RCC 7860 (cell line): ENCODE results near the gene OSBP2.

Source experiments
- DNase-seq: peaks from one replicate; pipeline ENCODE4 v3.0.0-alpha.2; 2015; ENCODE audit warnings: low spot score
- FAIRE-seq: peaks from 2 replicates; lab custom pipeline; 2012; peaks lifted over from hg19 to GRCh38; lab: Jason Lieb, UNC

Gene OSBP2

GRCh38 chr22:30833322-30833721 lies 138.6 kb downstream of the OSBP2 start:
- no peak for DNase-seq
- no peak for FAIRE-seq

GRCh38 chr22:30837531-30837930 lies 142.9 kb downstream of the OSBP2 start:
- FAIRE-seq, result no peak
- DNase-seq, result no peak

GRCh38 chr22:30838111-30838510 lies 143.4 kb downstream of the OSBP2 start:
- DNase-seq, result no peak
- no peak for FAIRE-seq

- no peak for FAIRE-seq
Observed at GRCh38 chr22:30841273-30841672, 146.6 kb downstream of the OSBP2 start.

GRCh38 chr22:30843245-30843644 lies 148.6 kb downstream of the OSBP2 start:
- DNase-seq, result no peak
- FAIRE-seq, result no peak

More at GRCh38 chr22:30841273-30841672, 146.6 kb downstream of the OSBP2 start:
- no peak for DNase-seq

GRCh38 chr22:30847583-30847982 lies 152.9 kb downstream of the OSBP2 start:
- DNase-seq (no peak), FAIRE-seq (no peak)

- DNase-seq, result no peak
- no peak for FAIRE-seq
Observed at GRCh38 chr22:30855266-30855665, 160.6 kb downstream of the OSBP2 start.

- no peak for DNase-seq
- no peak for FAIRE-seq
Observed at GRCh38 chr22:30855677-30856518, 161.2 kb downstream of the OSBP2 start.

GRCh38 chr22:30856741-30857502 lies 162.2 kb downstream of the OSBP2 start:
- FAIRE-seq (no peak), DNase-seq (no peak)

- DNase-seq (no peak), FAIRE-seq (no peak)
Observed at GRCh38 chr22:30857791-30858190, 163.1 kb downstream of the OSBP2 start.

GRCh38 chr22:30858976-30859713 lies 164.5 kb downstream of the OSBP2 start:
- DNase-seq (no peak), FAIRE-seq (no peak)

- no peak for FAIRE-seq
- DNase-seq, result no peak
Observed at GRCh38 chr22:30859714-30860095, 165.0 kb downstream of the OSBP2 start.

GRCh38 chr22:30860176-30861105 lies 165.8 kb downstream of the OSBP2 start:
- DNase-seq, result no peak

GRCh38 chr22:30861131-30861530 lies 166.5 kb downstream of the OSBP2 start:
- no peak for FAIRE-seq
- no peak for DNase-seq

More at GRCh38 chr22:30860176-30861105, 165.8 kb downstream of the OSBP2 start:
- FAIRE-seq, result no peak

- no peak for DNase-seq
- no peak for FAIRE-seq
Observed at GRCh38 chr22:30861688-30862552, 167.2 kb downstream of the OSBP2 start.

GRCh38 chr22:30863081-30863833 lies 168.6 kb downstream of the OSBP2 start:
- FAIRE-seq (no peak), DNase-seq (no peak)

GRCh38 chr22:30864441-30865420 lies 170.1 kb downstream of the OSBP2 start:
- DNase-seq, result no peak

More at GRCh38 chr22:30864441-30865420, 170.1 kb downstream of the OSBP2 start:
- FAIRE-seq, result no peak
